GM12875 (cell line): ENCODE results near the gene FGF13.

Experiments used
- H3K4me3 ChIP-seq: one replicate; pipeline ENCODE4 v1.5.1; 2011; ENCODE audit warnings: low read depth, low read length, control low read depth
- TF ChIP-seq, protein P1 (sequence below): IDR thresholded peaks from 2 replicates; pipeline ENCODE4 v1.5.1; 2011; ENCODE audit warnings: low read depth, mild to moderate bottlenecking, control low read depth, inconsistent platforms, low read length, moderate library complexity, borderline replicate concordance; ENCODE audit not compliant: insufficient read depth

The FGF13 gene

DNA sequence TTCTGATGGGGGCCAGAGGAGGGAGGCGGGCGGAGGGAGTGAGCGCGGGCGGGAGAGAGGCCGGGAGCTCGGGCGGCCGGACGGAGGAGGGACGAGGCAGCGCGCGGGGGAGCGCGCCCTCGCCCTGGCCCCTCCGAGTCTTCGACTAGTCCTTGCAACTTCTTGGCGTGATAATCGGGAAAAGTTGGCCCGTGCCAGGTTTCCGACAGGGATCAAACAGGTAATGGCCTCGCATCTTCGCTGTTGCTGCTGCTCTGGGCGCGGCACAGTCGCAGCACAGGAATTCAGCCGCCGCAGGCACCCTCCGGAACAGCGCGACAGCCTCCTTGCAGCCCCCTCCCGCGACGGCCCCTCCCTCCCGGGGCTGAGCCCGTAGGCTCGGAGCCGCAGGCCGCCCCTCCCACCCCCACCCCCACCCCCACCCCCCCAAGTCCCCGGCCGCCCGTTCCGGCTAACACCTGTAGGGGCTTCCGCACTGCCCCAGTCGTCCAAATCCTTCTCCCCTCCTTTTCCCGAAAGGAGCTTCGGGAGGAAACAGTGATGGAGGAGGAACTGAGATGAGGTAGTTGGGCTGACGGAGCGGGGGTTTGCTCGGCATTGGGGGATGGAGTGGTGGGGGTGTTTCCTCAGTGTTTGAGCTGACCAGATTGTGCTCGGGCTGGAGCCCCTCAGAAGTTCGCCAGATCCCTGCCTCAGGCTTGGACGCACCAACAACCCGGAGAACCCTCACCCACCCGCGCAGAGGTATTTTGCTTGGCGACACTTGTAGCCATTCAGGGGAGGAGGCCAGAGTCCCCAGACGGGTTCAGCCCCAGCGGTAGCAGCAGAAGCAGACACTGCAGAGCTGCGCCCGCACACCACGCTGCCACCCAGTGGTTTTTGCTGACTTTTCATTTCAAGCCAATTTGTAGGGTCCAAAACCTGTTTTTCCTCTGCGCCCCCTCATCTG, at the start of gene FGF13:
FGF13 (minus strand) TSS at position 319 of the 949 bp plus-strand sequence. CDS start 714 bp downstream, outside the sequence.
- TF ChIP-seq, protein P1, sequence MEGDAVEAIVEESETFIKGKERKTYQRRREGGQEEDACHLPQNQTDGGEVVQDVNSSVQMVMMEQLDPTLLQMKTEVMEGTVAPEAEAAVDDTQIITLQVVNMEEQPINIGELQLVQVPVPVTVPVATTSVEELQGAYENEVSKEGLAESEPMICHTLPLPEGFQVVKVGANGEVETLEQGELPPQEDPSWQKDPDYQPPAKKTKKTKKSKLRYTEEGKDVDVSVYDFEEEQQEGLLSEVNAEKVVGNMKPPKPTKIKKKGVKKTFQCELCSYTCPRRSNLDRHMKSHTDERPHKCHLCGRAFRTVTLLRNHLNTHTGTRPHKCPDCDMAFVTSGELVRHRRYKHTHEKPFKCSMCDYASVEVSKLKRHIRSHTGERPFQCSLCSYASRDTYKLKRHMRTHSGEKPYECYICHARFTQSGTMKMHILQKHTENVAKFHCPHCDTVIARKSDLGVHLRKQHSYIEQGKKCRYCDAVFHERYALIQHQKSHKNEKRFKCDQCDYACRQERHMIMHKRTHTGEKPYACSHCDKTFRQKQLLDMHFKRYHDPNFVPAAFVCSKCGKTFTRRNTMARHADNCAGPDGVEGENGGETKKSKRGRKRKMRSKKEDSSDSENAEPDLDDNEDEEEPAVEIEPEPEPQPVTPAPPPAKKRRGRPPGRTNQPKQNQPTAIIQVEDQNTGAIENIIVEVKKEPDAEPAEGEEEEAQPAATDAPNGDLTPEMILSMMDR = 0 out of 2 replicates have a peak, but pooled peaks have one; percentile 1
- H3K4me3 ChIP-seq = no peak within 1 kb of the TSS

DNA sequence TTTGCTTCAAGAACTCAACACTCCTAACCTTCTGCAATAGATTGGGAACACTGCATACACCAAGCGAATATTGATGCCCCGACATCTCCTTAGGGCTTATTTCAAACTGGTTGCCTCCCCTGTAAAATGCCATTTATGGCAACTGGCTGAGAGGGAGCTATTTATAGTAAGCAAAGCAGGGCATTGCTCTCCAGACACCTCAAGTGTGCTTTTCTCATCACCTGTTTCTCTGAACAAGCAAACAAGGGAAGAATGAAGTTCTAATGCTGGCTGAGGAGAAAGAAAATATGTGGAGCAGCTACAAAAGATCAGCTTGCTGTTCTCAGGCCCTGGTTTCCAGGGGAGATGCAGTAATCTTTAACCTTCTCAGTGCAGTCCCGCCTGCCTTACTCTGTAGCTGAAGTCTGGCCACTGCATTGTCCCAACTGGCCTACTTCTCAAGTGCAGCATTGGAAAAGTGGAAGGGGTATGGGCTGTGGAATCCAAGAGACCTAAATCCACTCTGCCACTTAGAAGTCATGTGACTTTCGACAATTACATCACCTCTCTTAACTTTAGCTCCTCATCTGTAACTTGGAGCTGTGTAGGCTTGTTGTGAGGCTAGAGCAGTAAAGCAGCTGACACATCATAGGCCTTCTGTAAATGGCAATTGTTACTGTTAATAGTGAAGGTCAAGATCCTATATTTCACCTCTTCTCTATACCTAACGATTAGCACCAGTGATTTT, 47.9 kb upstream of the FGF13 start:
- TF ChIP-seq, protein P1 = no peak
- no peak overlapping the region for H3K4me3 ChIP-seq

DNA sequence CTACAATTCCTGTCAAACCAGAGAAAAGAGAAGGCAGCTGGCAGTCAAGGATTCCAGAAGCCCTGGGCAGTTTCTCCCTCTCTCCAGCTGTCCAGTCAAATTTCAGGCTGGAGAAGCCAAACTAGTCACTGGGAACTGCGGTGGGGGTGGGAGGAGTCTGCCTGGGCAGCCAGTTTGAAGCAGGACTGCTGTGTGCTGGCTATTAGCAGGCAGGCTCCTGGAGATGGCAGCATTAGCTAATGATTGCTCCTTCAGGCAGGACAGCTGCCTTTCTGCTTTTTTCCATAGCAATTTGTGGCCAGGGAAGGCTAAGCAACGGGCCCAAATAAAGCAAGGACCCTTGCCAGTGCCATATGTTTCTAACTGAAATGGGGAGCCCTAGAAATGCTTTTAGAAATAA, 44.7 kb upstream of the FGF13 start:
- no peak overlapping the region for H3K4me3 ChIP-seq
- TF ChIP-seq, protein P1 = no peak

DNA sequence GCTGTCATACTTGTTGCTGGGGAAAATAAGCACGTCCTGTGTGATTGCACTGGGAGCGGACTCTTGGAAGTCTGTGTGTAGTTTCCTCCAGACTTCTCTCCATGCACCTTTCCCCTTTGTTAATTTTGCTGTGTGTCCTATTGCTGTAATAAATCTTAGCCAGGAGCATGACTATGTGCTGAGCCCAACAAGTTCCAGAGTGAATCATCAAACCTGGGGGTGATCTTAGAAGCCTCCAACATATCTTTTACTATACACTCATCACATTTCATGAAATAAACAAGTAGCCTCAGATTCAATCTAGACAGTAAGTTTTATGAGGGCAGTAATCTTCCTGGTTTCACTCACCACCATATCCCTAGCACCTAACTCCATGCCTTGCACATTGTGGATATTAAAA, 43.3 kb upstream of the FGF13 start:
- TF ChIP-seq, protein P1 = no peak

DNA sequence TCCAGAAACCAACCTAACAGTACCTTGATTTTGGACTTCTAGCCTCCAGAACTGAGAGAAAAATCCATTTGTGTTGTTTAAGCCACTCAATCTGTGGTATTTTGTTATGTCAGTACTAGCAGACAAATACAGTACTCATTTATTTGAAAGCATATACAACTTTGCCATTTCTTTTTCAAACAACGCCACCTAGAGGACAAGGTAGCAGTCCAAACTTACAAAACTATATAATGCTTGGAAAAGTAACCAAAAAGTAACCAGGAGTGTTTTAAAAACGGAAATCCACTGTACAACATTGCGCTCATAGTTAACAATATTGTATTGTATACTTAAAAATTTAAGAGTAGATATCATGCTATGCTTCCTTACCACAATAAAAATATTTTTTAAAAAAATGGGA, 37.0 kb upstream of the FGF13 start:
- H3K4me3 ChIP-seq = no peak overlapping the region
- TF ChIP-seq, protein P1 = peak; percentile 35; the same call in 1 of the 2 replicates

More for the DNA sequence above, 43.3 kb upstream of the FGF13 start:
- H3K4me3 ChIP-seq = no peak overlapping the region

DNA sequence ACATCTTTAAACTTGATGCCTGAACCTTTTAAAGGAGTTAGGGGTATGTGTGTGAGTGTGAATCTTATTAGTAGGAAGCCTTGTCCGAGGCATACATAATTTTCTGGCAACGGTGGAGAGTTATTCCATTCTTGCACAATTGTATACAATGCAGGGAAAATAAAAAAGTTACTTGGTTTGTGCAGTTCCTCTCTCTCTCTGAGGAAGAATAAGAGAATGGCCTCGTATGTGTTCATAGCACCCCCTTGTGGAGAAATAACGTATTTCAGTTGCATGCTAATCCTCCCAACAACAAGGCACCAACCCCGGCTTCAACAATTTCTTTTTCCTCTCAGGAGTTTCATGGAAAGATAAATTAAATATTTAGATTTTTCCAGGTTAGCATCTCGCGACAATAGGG, 33.7 kb upstream of the FGF13 start:
- no peak overlapping the region for H3K4me3 ChIP-seq
- TF ChIP-seq, protein P1 = peak; percentile 52; the same call in 1 of the 2 replicates

DNA sequence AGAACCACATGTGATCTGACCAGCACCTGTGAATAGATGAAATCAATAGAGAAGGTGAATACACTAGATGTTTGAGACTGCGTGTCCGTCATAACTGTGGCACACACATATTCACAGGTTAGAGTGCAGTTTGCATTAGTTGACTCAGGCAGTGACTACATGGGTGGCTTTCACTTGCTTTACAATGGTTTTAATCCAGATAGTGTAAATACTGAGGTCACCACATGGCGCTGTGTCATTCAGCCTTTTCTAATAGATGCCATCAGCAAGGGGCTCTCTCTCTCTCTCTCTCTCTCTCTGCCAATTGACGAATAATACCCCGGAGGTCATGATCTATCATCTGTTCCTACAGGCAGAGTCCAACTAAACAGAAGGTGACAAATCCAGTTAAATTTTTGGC, 30.7 kb upstream of the FGF13 start:
- TF ChIP-seq, protein P1 = no peak
- no peak overlapping the region for H3K4me3 ChIP-seq
